PC-9 (cell line): ENCODE results near the gene FOXL2NB.

Source experiments
- CTCF ChIP-seq: fragments of 200-600 bp; sonication (generic); conservative IDR thresholded peaks from 2 replicates; pipeline ENCODE4 v1.6.1; 2017; ENCODE audit warnings: mixed run types, antibody characterized with exemption, mild to moderate bottlenecking, moderate library complexity
- EZH2 ChIP-seq: fragments of 200-600 bp; sonication (generic); IDR thresholded peaks from 2 replicates; pipeline ENCODE4 v1.8.0; 2017; ENCODE audit warnings: antibody characterized with exemption, low read depth

GRCh38 chr3:138899351-138899991, 47.5 kb upstream of the FOXL2NB start:
- TF ChIP-seq EZH2 (no peak), CTCF (no peak)
